ENCODE results near the gene ACHE. TPM values are rescaled to one million over a fixed set of nuclear protein-coding genes. Genes with fewer than 3 reads are reported as not detected.

The ACHE gene
- total RNA-seq, 2 donors from 2014 or later: 5.3 to 11.7 TPM

GRCh38 chr7:100874300-100874576, 21.4 kb downstream of the ACHE start:
- peak overlapping the region; percentile 92 for H3K27ac ChIP-seq
- peaks cover 17% of the 10 kb centered on the region for H3K4me1 ChIP-seq
- no peak for DNase-seq
- intact Hi-C loops (cut with DNase I): no loop called here
- H3K9ac ChIP-seq (ENCODE audit: low read depth in 2 of 2, low read length in 2 of 2): peak overlapping the region; percentile 94 to 96
- no peaks in the 10 kb centered on the region for H3K27me3 ChIP-seq
- peak overlapping the region; percentile 66 for H3K4me3 ChIP-seq
- H3K9me3 ChIP-seq: no peaks in the 10 kb centered on the region
- TF ChIP-seq, protein P1, sequence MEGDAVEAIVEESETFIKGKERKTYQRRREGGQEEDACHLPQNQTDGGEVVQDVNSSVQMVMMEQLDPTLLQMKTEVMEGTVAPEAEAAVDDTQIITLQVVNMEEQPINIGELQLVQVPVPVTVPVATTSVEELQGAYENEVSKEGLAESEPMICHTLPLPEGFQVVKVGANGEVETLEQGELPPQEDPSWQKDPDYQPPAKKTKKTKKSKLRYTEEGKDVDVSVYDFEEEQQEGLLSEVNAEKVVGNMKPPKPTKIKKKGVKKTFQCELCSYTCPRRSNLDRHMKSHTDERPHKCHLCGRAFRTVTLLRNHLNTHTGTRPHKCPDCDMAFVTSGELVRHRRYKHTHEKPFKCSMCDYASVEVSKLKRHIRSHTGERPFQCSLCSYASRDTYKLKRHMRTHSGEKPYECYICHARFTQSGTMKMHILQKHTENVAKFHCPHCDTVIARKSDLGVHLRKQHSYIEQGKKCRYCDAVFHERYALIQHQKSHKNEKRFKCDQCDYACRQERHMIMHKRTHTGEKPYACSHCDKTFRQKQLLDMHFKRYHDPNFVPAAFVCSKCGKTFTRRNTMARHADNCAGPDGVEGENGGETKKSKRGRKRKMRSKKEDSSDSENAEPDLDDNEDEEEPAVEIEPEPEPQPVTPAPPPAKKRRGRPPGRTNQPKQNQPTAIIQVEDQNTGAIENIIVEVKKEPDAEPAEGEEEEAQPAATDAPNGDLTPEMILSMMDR (IDR thresholded peaks at IDR 0.05): no peak
- H3K36me3 ChIP-seq: no peaks in the 10 kb centered on the region

- Histone ChIP-seq H3K9me3 (no peaks in the 10 kb centered on the region), H3K27ac (peak overlapping the region; percentile 92), H3K4me3 (peak overlapping the region; percentile 66), H3K9ac (ENCODE audit: low read depth in 2 of 2, low read length in 2 of 2) (peak overlapping the region; percentile 94 to 96), H3K27me3 (no peaks in the 10 kb centered on the region), H3K36me3 (no peaks in the 10 kb centered on the region), H3K4me1 (peaks cover 17% of the 10 kb centered on the region)
- DNase-seq: no peak
- TF ChIP-seq, protein P1 (IDR thresholded peaks at IDR 0.05): no peak
- intact Hi-C loops (cut with DNase I): no loop called here
Measured at GRCh38 chr7:100873599-100874299, 21.9 kb downstream of the ACHE start.

GRCh38 chr7:100867776-100868485, 27.8 kb downstream of the ACHE start:
- H3K27ac ChIP-seq: peak overlapping the region; percentile 94
- H3K4me3 ChIP-seq: peak overlapping the region; percentile 90
- H3K9me3 ChIP-seq: no peaks in the 10 kb centered on the region
- H3K27me3 ChIP-seq: no peaks in the 10 kb centered on the region
- TF ChIP-seq, protein P1 (IDR thresholded peaks at IDR 0.05): no peak
- no peak for DNase-seq
- H3K9ac ChIP-seq (ENCODE audit: low read depth in 2 of 2, low read length in 2 of 2): peak overlapping the region; percentile 96 to 97
- H3K4me1 ChIP-seq: peaks cover 6% of the 10 kb centered on the region
- intact Hi-C loops (cut with DNase I): no loop called here
- no peaks in the 10 kb centered on the region for H3K36me3 ChIP-seq

GRCh38 chr7:100867040-100867775, 28.5 kb downstream of the ACHE start, which contains the start of gene TRIP6:
TRIP6 (plus strand) TSS chr7:100867387; CDS start chr7:100867498, 111 bp downstream.
- H3K27me3 ChIP-seq: no peaks in the 10 kb centered on the region
- no peaks in the 10 kb centered on the region for H3K9me3 ChIP-seq
- peak; percentile 91 for DNase-seq
- intact Hi-C loops (cut with DNase I): no loop called here
- H3K27ac ChIP-seq: peak within 1 kb of the TSS; percentile 94
- peaks cover 6% of the 10 kb centered on the region for H3K4me1 ChIP-seq
- no peaks in the 10 kb centered on the region for H3K36me3 ChIP-seq
- peak within 1 kb of the TSS; percentile 90 for H3K4me3 ChIP-seq
- TF ChIP-seq, protein P1 (IDR thresholded peaks at IDR 0.05): no peak
- peak within 1 kb of the TSS; percentile 96 to 97 for H3K9ac ChIP-seq (ENCODE audit: low read depth in 2 of 2, low read length in 2 of 2)

DNA sequence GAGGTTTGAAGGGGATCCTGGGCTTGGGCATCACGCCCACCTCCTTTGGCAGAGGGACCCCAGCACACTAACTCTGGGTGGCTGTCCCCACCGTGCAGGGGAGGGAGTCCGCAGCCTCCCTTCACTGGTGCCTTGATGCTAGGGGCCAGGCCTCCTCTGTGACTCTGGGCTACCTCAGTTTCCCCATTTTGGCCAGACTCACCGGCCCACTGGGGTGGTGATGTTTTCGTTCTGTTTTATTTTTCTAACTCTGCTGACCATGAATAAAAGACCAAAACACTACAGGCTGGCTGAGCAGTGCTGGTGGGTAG, 29.0 kb downstream of the ACHE start:
- H3K9ac ChIP-seq (ENCODE audit: low read depth in 2 of 2, low read length in 2 of 2): peak overlapping the region; percentile 96 to 97
- H3K27ac ChIP-seq: peak overlapping the region; percentile 94
- no peaks in the 10 kb centered on the region for H3K36me3 ChIP-seq
- TF ChIP-seq, protein P1 (IDR thresholded peaks at IDR 0.05): no peak
- H3K4me1 ChIP-seq: peaks cover 6% of the 10 kb centered on the region
- DNase-seq: no peak
- intact Hi-C loops (cut with DNase I): no loop called here
- H3K4me3 ChIP-seq: peak overlapping the region; percentile 90
- no peaks in the 10 kb centered on the region for H3K9me3 ChIP-seq
- no peaks in the 10 kb centered on the region for H3K27me3 ChIP-seq

All from colonic mucosa (tissue), 4 donors.